ENCODE data around the gene SCMH1.

GRCh38 chr1:41102653-41103052 lies 139.5 kb downstream of the SCMH1 start:
- TF ChIP-seq, protein P1, sequence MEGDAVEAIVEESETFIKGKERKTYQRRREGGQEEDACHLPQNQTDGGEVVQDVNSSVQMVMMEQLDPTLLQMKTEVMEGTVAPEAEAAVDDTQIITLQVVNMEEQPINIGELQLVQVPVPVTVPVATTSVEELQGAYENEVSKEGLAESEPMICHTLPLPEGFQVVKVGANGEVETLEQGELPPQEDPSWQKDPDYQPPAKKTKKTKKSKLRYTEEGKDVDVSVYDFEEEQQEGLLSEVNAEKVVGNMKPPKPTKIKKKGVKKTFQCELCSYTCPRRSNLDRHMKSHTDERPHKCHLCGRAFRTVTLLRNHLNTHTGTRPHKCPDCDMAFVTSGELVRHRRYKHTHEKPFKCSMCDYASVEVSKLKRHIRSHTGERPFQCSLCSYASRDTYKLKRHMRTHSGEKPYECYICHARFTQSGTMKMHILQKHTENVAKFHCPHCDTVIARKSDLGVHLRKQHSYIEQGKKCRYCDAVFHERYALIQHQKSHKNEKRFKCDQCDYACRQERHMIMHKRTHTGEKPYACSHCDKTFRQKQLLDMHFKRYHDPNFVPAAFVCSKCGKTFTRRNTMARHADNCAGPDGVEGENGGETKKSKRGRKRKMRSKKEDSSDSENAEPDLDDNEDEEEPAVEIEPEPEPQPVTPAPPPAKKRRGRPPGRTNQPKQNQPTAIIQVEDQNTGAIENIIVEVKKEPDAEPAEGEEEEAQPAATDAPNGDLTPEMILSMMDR (conservative IDR thresholded peaks at IDR 0.05; ENCODE audit: low read depth, low read length) = no peak
- no peak for TF ChIP-seq MAZ (IDR thresholded peaks at IDR 0.05; ENCODE audit: borderline replicate concordance, low read depth, low read length)
- no peak for TF ChIP-seq POLR2A (IDR thresholded peaks at IDR 0.05; ENCODE audit: low read depth, low read length)

Data from IMR-90 (cell line).